NB4 (cell line): ENCODE measurements around the gene MYCBP2.
"Not testable (repeated sequence)": the region's sequence is repeated elsewhere in the genome, so short reads cannot be mapped to it uniquely, and the experiment has no call there.

Experiments
- DNase-seq: peaks from one replicate; pipeline ENCODE4 v3.0.0; 2010; ENCODE audit warnings: low read depth
- H3K4me3 ChIP-seq: one replicate; pipeline ENCODE4 v1.5.1; 2011; ENCODE audit warnings: mild to moderate bottlenecking, low read depth, low read length, moderate library complexity
- MAX ChIP-seq: IDR thresholded peaks from 2 replicates; pipeline ENCODE4 v1.6.1; 2011; ENCODE audit warnings: low read depth, low read length
- MYC ChIP-seq: IDR thresholded peaks from 2 replicates; pipeline ENCODE4 v1.6.1; 2011; ENCODE audit warnings: low read depth, low read length
- POLR2A ChIP-seq: IDR thresholded peaks from 2 replicates; pipeline ENCODE4 v1.6.1; 2011; ENCODE audit warnings: mild to moderate bottlenecking; ENCODE audit not compliant: insufficient read length; ENCODE audit errors: extremely low read depth
- TF ChIP-seq, protein P1 (sequence below): IDR thresholded peaks from one replicate; pipeline ENCODE4 v1.5.1; 2012; ENCODE audit warnings: low read depth, low read length

MYCBP2 gene

GRCh38 chr13:77016251-77016812, 310.6 kb downstream of the MYCBP2 start:
- TF ChIP-seq MYC = no peak
- no peak for TF ChIP-seq MAX
- TF ChIP-seq, protein P1, sequence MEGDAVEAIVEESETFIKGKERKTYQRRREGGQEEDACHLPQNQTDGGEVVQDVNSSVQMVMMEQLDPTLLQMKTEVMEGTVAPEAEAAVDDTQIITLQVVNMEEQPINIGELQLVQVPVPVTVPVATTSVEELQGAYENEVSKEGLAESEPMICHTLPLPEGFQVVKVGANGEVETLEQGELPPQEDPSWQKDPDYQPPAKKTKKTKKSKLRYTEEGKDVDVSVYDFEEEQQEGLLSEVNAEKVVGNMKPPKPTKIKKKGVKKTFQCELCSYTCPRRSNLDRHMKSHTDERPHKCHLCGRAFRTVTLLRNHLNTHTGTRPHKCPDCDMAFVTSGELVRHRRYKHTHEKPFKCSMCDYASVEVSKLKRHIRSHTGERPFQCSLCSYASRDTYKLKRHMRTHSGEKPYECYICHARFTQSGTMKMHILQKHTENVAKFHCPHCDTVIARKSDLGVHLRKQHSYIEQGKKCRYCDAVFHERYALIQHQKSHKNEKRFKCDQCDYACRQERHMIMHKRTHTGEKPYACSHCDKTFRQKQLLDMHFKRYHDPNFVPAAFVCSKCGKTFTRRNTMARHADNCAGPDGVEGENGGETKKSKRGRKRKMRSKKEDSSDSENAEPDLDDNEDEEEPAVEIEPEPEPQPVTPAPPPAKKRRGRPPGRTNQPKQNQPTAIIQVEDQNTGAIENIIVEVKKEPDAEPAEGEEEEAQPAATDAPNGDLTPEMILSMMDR = no peak
- TF ChIP-seq POLR2A = no peak
- no peak for DNase-seq
- H3K4me3 ChIP-seq = no peak overlapping the region

DNA sequence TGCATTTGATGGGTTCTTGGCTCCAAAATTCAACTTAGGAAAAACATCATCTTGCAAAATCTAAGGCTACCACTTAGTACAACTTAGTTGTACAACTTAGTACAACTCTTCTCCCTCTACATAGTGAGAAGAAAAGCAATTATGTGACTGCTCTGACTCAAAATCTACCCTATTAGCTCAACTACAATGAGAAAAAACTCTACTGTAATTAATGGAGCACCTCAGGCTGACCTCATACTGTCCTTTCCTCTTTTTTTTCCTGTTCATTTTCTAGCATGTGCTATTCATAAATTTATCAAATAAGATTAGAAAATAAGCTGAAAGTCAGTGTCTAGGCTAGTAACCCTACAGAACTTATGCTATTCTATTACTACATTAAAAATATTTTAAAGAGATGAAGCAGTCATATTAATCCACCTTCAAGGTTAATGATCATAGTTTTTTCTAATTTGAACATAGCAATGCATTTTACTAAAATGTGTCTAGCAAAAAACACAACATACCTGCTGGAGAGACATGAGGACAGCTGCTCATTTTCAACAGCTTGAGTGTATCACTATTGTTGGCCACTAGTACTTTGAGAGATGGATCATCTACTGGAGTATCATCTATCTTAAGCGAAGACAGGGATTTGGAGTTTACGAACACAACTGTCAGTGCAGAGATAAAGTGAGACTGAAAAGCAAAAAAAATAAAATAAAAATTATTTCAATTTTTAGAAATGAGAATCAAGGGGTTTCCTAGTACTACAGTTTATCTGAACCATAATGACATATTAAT, 311.8 kb downstream of the MYCBP2 start:
- no peak for TF ChIP-seq MYC
- no peak for TF ChIP-seq MAX
- TF ChIP-seq POLR2A = no peak
- TF ChIP-seq, protein P1 = no peak
- no peak for DNase-seq
- H3K4me3 ChIP-seq = no peak overlapping the region

- H3K4me3 ChIP-seq = no peak overlapping the region
- TF ChIP-seq MYC = no peak
- TF ChIP-seq, protein P1 = no peak
- TF ChIP-seq MAX = no peak
- DNase-seq = no peak
Measured at GRCh38 chr13:77013853-77014542, 312.9 kb downstream of the MYCBP2 start.

- H3K4me3 ChIP-seq, DNase-seq: not testable (repeated sequence)
Measured at GRCh38 chr13:77009719-77010118, 317.2 kb downstream of the MYCBP2 start.

DNA sequence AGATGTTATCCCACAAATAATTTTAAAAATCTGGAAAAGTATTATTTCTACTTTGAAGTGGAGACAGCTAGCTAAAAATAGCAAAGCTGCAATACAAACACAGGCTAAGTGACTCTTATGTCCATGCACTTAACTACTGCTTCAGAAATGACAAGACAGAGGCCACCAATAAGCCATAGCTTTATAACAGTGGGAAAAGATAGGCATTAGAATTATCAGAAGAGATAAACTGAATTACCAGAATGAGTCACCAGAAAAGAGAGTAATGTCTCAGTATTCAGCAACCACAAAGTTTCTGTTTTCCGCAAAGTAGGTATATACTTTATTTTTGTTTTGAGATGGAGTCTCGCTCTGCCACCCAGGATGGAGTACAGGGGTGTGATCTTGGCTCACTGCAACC, 317.9 kb downstream of the MYCBP2 start:
- no peak for DNase-seq
- H3K4me3 ChIP-seq = no peak overlapping the region
- TF ChIP-seq, protein P1 = no peak
- TF ChIP-seq MYC (no peak), MAX (no peak), POLR2A (no peak)

- not testable (repeated sequence) for H3K4me3 ChIP-seq
Measured at GRCh38 chr13:77008337-77008736, 318.6 kb downstream of the MYCBP2 start.

More at GRCh38 chr13:77008337-77008736, 318.6 kb downstream of the MYCBP2 start:
- DNase-seq = not testable (repeated sequence)
